H1 (cell line): ENCODE data around the gene ID1. TPM values are rescaled to one million over a fixed set of nuclear protein-coding genes. Genes with fewer than 3 reads are reported as not detected.

Experiments
- ASH2L ChIP-seq: fragments of 200-600, 300-600 bp; sonication (generic); IDR thresholded peaks from one replicate; pipeline ENCODE4 v1.7.1; 2017; ENCODE audit warnings: low read length
- ATF3 ChIP-seq: IDR thresholded peaks from 2 replicates; pipeline ENCODE4 v1.6.1; 2011; ENCODE audit warnings: low read depth, mild to moderate bottlenecking, low read length; ENCODE audit not compliant: insufficient read depth
- CBX5 ChIP-seq: fragments of 300-800, 300-1000 bp; sonication (generic); IDR thresholded peaks from 2 replicates; pipeline ENCODE4 v1.7.1; 2016; ENCODE audit warnings: antibody characterized with exemption, low read length, low read depth
- CTCF ChIP-seq, 3 experiments: IDR thresholded peaks; 1 replicate in 2 of 3; 2 replicates in 1 of 3; pipeline versions ENCODE4 v1.5.1 to v1.6.1; 2011; ENCODE audit warnings: low read length in 3 of 3, mild to moderate bottlenecking in 3 of 3, inconsistent platforms in 2 of 3, low read depth in 1 of 3, moderate library complexity in 1 of 3; ENCODE audit not compliant: insufficient read depth in 1 of 3; ENCODE audit errors: control extremely low read depth in 1 of 3
- RXRA ChIP-seq: IDR thresholded peaks from 2 replicates; pipeline ENCODE4 v1.6.1; 2011; ENCODE audit warnings: low read depth, mild to moderate bottlenecking, low read length, moderate library complexity; ENCODE audit not compliant: insufficient read depth
- SIN3A ChIP-seq, 2 experiments: IDR thresholded peaks in 1 of 2; conservative IDR thresholded peaks in 1 of 2; 2 replicates each; pipeline ENCODE4 v1.6.1; 2011 to 2012; ENCODE audit warnings: low read length in 2 of 2, improper control_type of control experiment in 1 of 2, low read depth in 1 of 2, mild to moderate bottlenecking in 1 of 2
- SIX5 ChIP-seq: IDR thresholded peaks from 2 replicates; pipeline ENCODE4 v1.6.1; 2011; ENCODE audit warnings: mild to moderate bottlenecking, low read depth, low read length
- polyA plus RNA-seq, 7 experiments: library from polyadenylated mRNA; depleted of rRNA in 3 of 7; stranded (reverse) in 5 of 7; unstranded in 2 of 7; fragments of >200 nt in 5 of 7; fragments of 200-250 nt in 2 of 7; gene quantifications; 1 replicate in 5 of 7; 2 replicates in 1 of 7; 4 replicates in 1 of 7; pipeline versions ENCODE4 v1.2.1 to v1.2.3, GENCODE V29; 2011 to 2013; ENCODE audit warnings: missing spikeins in 2 of 7, mixed read lengths in 2 of 7
- total RNA-seq: library from RNA; stranded (reverse); fragmentation: NEBNext Ultra II Directional; extraction: Animal tissue kit (Norgen Biotek cat#: 25700); gene quantifications from 2 replicates; pipeline ENCODE4 v1.2.1, GENCODE V29; 2021

ID1 gene
- total and polyA plus RNA-seq, 2 of the 8 experiments (the other 6 are each of a cell fraction or from before 2014, with no cell fraction given), result 120 to 357 TPM

- TF ChIP-seq ATF3 (no peak), SIX5 (no peak), CTCF (IDR thresholded peaks at IDR 0.05; ENCODE audit: control extremely low read depth in 1 of 3, insufficient read depth in 1 of 3, low read depth in 1 of 3, low read length in 3 of 3) (no peak), SIN3A (conservative IDR thresholded peaks at IDR 0.05 in 1 of 2, IDR thresholded peaks at IDR 0.05 in 1 of 2; ENCODE audit: low read depth in 1 of 2, low read length in 2 of 2) (no peak), ASH2L (no peak), RXRA (no peak), CBX5 (no peak)
Observed at GRCh38 chr20:31560746-31561598, 44.1 kb upstream of the ID1 start (continued).
